GM10248 (cell line): ENCODE data around the gene ASCC3.
"Not testable (repeated sequence)": the region's sequence is repeated elsewhere in the genome, so short reads cannot be mapped to it uniquely, and the experiment has no call there.

Experiments
- CTCF ChIA-PET: fragments of 300-600 bp; sonication (Branson Sonifier 250); formaldehyde crosslinking; extraction: SDS; loops from one replicate; lab custom pipeline; 2021; ENCODE audit warnings: antibody characterized with exemption; lab: Yijun Ruan, JAX
- POLR2A ChIA-PET: fragments of 350-650 bp; sonication (Branson Sonifier 250); formaldehyde crosslinking; extraction: SDS; loops from one replicate; lab custom pipeline; 2020; ENCODE audit warnings: antibody characterized with exemption; lab: Yijun Ruan, JAX
- DNase-seq: peaks from one replicate; pipeline ENCODE4 v3.0.0; 2012; ENCODE audit errors: extremely low spot score
- TF ChIP-seq, protein P1 (sequence below): IDR thresholded peaks from 2 replicates; pipeline ENCODE4 v1.5.1; 2012; ENCODE audit warnings: mild to moderate bottlenecking, low read depth; ENCODE audit errors: extremely low read depth, missing control alignments, control extremely low read depth

The ASCC3 gene

GRCh38 chr6:100850174-100850573 is 31.0 kb downstream of the ASCC3 start:
- no peak for DNase-seq
- POLR2A ChIA-PET = no interaction called here
- TF ChIP-seq, protein P1, sequence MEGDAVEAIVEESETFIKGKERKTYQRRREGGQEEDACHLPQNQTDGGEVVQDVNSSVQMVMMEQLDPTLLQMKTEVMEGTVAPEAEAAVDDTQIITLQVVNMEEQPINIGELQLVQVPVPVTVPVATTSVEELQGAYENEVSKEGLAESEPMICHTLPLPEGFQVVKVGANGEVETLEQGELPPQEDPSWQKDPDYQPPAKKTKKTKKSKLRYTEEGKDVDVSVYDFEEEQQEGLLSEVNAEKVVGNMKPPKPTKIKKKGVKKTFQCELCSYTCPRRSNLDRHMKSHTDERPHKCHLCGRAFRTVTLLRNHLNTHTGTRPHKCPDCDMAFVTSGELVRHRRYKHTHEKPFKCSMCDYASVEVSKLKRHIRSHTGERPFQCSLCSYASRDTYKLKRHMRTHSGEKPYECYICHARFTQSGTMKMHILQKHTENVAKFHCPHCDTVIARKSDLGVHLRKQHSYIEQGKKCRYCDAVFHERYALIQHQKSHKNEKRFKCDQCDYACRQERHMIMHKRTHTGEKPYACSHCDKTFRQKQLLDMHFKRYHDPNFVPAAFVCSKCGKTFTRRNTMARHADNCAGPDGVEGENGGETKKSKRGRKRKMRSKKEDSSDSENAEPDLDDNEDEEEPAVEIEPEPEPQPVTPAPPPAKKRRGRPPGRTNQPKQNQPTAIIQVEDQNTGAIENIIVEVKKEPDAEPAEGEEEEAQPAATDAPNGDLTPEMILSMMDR = no peak
- CTCF ChIA-PET = interaction anchor here (1.2 kb wide), 1 partner anchor 11 kb away, joined by 3 read pairs; no protein-coding TSS in a partner anchor

- no peak for DNase-seq
- ChIA-PET POLR2A (no interaction called here), CTCF (interaction anchor here (1.0 to 1.2 kb wide), 2 partner anchors 9 to 14 kb away, joined by 3 to 7 read pairs; no protein-coding TSS in a partner anchor)
- TF ChIP-seq, protein P1 = no peak
Observed at GRCh38 chr6:100846276-100846675, 34.9 kb downstream of the ASCC3 start.

DNA sequence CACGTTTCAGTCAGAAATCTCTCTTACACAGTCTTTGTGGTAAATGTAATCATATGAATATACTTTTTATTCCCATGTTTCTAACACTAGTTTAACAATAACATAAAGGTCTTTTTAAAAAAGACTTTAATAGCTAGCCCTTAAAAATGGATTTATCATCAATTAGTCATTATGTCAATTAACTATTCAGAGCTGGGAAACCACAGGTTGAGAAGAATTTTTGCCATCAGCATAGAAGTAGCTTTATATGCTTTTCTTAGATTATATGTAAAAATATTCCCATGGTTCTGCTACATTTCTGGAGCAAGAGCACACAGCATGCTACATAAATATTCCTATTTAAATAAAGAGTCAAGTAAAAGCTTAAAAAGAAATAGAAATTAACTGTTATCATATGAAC is 35.5 kb downstream of the ASCC3 start:
- POLR2A ChIA-PET = no interaction called here

DNA sequence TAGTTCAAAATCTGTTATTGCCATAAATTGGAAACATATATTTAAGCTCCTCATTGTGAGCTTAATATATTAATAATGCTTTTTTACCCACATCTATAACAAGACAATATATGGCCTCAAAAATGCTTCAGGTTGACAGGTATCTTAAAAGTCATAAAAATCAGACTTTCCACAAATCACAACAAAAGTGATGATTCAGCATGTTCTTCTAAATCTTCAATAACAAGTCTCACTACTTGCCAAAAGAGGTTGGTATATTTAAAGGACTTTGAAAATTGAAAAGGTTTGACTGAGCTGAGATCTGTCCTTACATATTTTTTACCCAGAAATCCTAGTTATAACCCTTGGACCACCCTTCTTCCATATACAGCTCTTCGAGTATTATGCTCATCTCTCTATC is 41.7 kb downstream of the ASCC3 start:
- CTCF ChIA-PET = no interaction called here
- TF ChIP-seq, protein P1 = no peak
- no peak for DNase-seq
- POLR2A ChIA-PET = no interaction called here

More for the DNA sequence above, 35.5 kb downstream of the ASCC3 start:
- no peak for DNase-seq
- TF ChIP-seq, protein P1 = no peak
- CTCF ChIA-PET = interaction anchor here (1.0 to 1.2 kb wide), 2 partner anchors 10 to 15 kb away, joined by 3 to 7 read pairs; no protein-coding TSS in a partner anchor

- CTCF ChIA-PET = interaction anchor here (0.9 kb wide), 1 partner anchor 9 kb away, joined by 3 read pairs; no protein-coding TSS in a partner anchor
- no peak for DNase-seq
- POLR2A ChIA-PET = no interaction called here
- TF ChIP-seq, protein P1 = no peak
Observed at GRCh38 chr6:100838011-100838410, 43.1 kb downstream of the ASCC3 start.

DNA sequence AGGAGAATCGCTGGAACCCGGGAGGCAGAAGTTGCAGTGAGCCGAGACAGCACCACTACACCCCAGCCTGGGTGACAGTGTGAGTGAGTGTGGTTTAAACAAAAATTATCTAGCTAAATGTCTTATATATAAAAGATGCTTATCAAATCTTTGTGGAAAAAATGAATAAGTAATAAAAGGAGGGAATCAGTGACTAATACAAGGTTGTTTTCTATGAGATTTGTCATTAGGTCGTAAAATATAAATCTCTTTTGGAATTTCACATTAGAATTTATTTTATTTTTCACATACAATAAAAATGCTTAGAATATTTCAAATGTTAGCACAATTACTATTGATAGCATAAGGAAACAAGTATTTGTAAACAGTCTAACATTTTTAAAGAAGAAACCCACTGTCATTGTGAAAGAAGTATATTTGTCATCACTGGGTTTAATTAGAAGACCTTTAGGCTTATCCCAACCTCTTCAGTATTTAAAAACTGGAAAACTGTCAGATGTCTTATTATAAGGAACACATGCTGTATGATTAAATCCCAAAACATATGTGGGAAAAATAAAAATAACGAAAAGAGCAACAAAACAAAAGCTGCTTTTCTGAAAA is 47.1 kb downstream of the ASCC3 start:
- ChIA-PET POLR2A (no interaction called here), CTCF (interaction anchor here (1.3 to 1.7 kb wide), 2 partner anchors 11 to 12 kb away, joined by 3 to 5 read pairs; no protein-coding TSS in a partner anchor)
- DNase-seq = no peak
- TF ChIP-seq, protein P1 = no peak

DNA sequence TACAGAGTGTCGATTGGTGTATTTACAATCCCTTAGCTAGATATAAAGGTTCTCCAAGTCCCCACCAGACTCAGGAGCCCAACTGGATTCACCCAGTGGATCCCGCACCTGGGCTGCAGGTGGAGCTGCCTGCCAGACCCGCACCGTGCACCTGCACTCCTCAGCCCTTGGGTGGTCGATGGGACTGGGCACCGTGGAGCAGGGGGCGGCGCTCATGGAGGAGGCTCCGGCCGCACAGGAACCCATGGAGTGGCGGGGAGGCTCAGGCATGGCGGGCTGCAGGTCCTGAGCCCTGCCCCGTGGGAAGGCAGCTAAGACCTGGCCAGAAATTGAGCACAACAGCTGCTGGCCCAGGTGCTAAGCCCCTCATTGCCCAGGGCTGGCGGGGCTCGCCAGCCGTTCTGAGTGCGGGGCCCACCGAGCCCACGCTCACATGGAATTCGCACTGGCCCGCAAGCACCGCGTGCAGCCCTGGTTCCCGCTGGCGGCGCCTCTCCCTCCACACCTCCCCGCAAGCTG is 52.0 kb downstream of the ASCC3 start:
- POLR2A ChIA-PET, DNase-seq: not testable (repeated sequence)
- CTCF ChIA-PET = interaction anchor here (1.4 to 1.9 kb wide), 2 partner anchors 9 to 34 kb away, joined by 3 to 4 read pairs; no protein-coding TSS in a partner anchor
